GM23338 (cell line): ENCODE results near the gene MKX. TPM values are rescaled to one million over a fixed set of nuclear protein-coding genes. Genes with fewer than 3 reads are reported as not detected.

Source experiments
- ATAC-seq: fragments of 200-7000 bp; cut with Tn5 transposase; 3 replicates; pipeline ENCODE4 v1.9.1; 2020
- DNase-seq: peaks from one replicate; pipeline ENCODE4 v3.0.0-alpha.2; 2015; ENCODE audit warnings: low spot score
- H2AFZ ChIP-seq: fragments of 200-600 bp; sonication (generic); 2 replicates; pipeline ENCODE4 v1.8.0; 2016; ENCODE audit warnings: antibody characterized with exemption, mild to moderate bottlenecking, moderate library complexity
- H3F3A ChIP-seq: fragments of 200-600 bp; sonication (generic); replicated peaks from 2 replicates; pipeline ENCODE4 v1.8.0; 2017; ENCODE audit warnings: antibody characterized with exemption, mixed run types, low read depth
- H3K27ac ChIP-seq: fragments of 200-600 bp; sonication (generic); 2 replicates; pipeline ENCODE4 v1.6.1; 2016; ENCODE audit warnings: low read depth
- H3K27me3 ChIP-seq: fragments of 200-600 bp; sonication (generic); 2 replicates; pipeline ENCODE4 v1.8.0; 2016; ENCODE audit warnings: mild to moderate bottlenecking, mixed run types, moderate library complexity; ENCODE audit not compliant: insufficient read depth
- H3K36me3 ChIP-seq: fragments of 200-600 bp; sonication (generic); 2 replicates; pipeline ENCODE4 v1.8.0; 2016; ENCODE audit warnings: mild to moderate bottlenecking; ENCODE audit not compliant: insufficient read depth
- H3K4me1 ChIP-seq: fragments of 200-600 bp; sonication (generic); 2 replicates; pipeline ENCODE4 v1.8.0; 2016; ENCODE audit warnings: mild to moderate bottlenecking, moderate library complexity; ENCODE audit not compliant: insufficient read depth
- H3K4me2 ChIP-seq: fragments of 200-600 bp; sonication (generic); 2 replicates; pipeline ENCODE4 v1.7.1; 2017; ENCODE audit warnings: mixed run types
- H3K4me3 ChIP-seq: fragments of 200-600 bp; sonication (generic); 2 replicates; pipeline ENCODE4 v1.6.1; 2016; ENCODE audit warnings: mixed run types
- H3K79me2 ChIP-seq: fragments of 200-600 bp; sonication (generic); replicated peaks from 2 replicates; pipeline ENCODE4 v1.8.0; 2017; ENCODE audit warnings: mild to moderate bottlenecking; ENCODE audit not compliant: insufficient read depth
- H3K9me2 ChIP-seq: fragments of 200-600 bp; sonication (generic); 2 replicates; pipeline ENCODE4 v1.8.0; 2017; ENCODE audit not compliant: insufficient read depth
- H4K20me1 ChIP-seq: fragments of 200-600 bp; sonication (generic); replicated peaks from 2 replicates; pipeline ENCODE4 v1.8.0; 2017; ENCODE audit warnings: mild to moderate bottlenecking; ENCODE audit not compliant: insufficient read depth
- H3K27ac Mint-ChIP-seq: 2 replicates; pipeline ENCODE4 v1.8.0; 2020; ENCODE audit warnings: inconsistent platforms, mild to moderate bottlenecking, moderate library complexity, mixed read lengths
- H3K27me3 Mint-ChIP-seq: 3 replicates; pipeline ENCODE4 v1.8.0; 2022; ENCODE audit warnings: low read depth, mild to moderate bottlenecking, moderate library complexity, mixed read lengths, inconsistent platforms; ENCODE audit not compliant: insufficient read depth, poor library complexity
- H3K36me3 Mint-ChIP-seq: 3 replicates; pipeline ENCODE4 v1.8.0; 2021; ENCODE audit warnings: low read depth, mild to moderate bottlenecking, inconsistent platforms, moderate library complexity, mixed read lengths
- H3K4me1 Mint-ChIP-seq: 3 replicates; pipeline ENCODE4 v1.8.0; 2020; ENCODE audit warnings: mild to moderate bottlenecking, inconsistent platforms, mixed read lengths
- H3K4me3 Mint-ChIP-seq: 3 replicates; pipeline ENCODE4 v1.8.0; 2021; ENCODE audit warnings: moderate library complexity, mild to moderate bottlenecking, inconsistent platforms, mixed read lengths
- H3K9me3 Mint-ChIP-seq: 3 replicates; pipeline ENCODE4 v1.8.0; 2020; ENCODE audit warnings: moderate library complexity, mild to moderate bottlenecking, inconsistent platforms, mixed read lengths
- CREB1 ChIP-seq: fragments of 250-450 bp; sonication (Bioruptor Pico); IDR thresholded peaks from 2 replicates; pipeline ENCODE4 v1.5.0; 2020; ENCODE audit warnings: low read depth, mild to moderate bottlenecking, moderate library complexity
- CTCF ChIP-seq, 2 experiments: fragments of 200-600 bp in 1 of 2; sonication (generic) in 1 of 2; conservative IDR thresholded peaks; 2 replicates each; pipeline versions ENCODE4 v1.5.1 to v1.6.1; 2016 to 2017; ENCODE audit warnings: antibody characterized with exemption in 2 of 2, low read depth in 2 of 2, mild to moderate bottlenecking in 2 of 2, moderate library complexity in 1 of 2
- ETS1 ChIP-seq: IDR thresholded peaks from 2 replicates; pipeline ENCODE4 v1.6.1; 2016; ENCODE audit warnings: antibody characterized with exemption
- JUNB ChIP-seq: IDR thresholded peaks from one replicate; pipeline ENCODE4 v1.6.1; 2016; ENCODE audit warnings: antibody characterized with exemption; ENCODE audit not compliant: unreplicated experiment
- POLR2AphosphoS5 ChIP-seq: IDR thresholded peaks from 2 replicates; pipeline ENCODE4 v1.6.1; 2016; ENCODE audit warnings: antibody characterized with exemption, low read depth
- REST ChIP-seq: IDR thresholded peaks from one replicate; pipeline ENCODE4 v1.6.1; 2018; ENCODE audit warnings: antibody characterized with exemption; ENCODE audit not compliant: unreplicated experiment
- STAT1 ChIP-seq: IDR thresholded peaks from one replicate; pipeline ENCODE4 v1.6.1; 2016; ENCODE audit warnings: antibody characterized with exemption; ENCODE audit not compliant: unreplicated experiment
- polyA plus RNA-seq: library from polyadenylated mRNA; unstranded; fragments of >200 nt; fragmentation: Nextera tagmentation; extraction: Ambion mirVana; gene quantifications from 2 replicates; pipeline ENCODE4 v1.2.1, GENCODE V29; 2016
- total RNA-seq: library from RNA; depleted of rRNA; stranded (reverse); fragments of >200 nt; shearing (Covaris generic); gene quantifications from 2 replicates; pipeline ENCODE4 v1.2.3, GENCODE V29; 2014

MKX gene
- total and polyA plus RNA-seq, 2 experiments from 2014 or later, result 0.66 to 0.97 TPM

GRCh38 chr10:27628621-27629020 is 117.0 kb downstream of the MKX start (continued):
- no peak for TF ChIP-seq CTCF (conservative IDR thresholded peaks at IDR 0.05; ENCODE audit: low read depth in 2 of 2)

GRCh38 chr10:27626890-27627289 is 118.7 kb downstream of the MKX start:
- no peak overlapping the region for H3K27ac Mint-ChIP-seq

More at GRCh38 chr10:27626890-27627289, 118.7 kb downstream of the MKX start:
- ATAC-seq (no peak), DNase-seq (no peak)
- Histone ChIP-seq H3K27me3 (no peaks in the 10 kb centered on the region), H4K20me1 (no peaks in the 10 kb centered on the region), H3K9me2 (0 out of 2 replicates have a peak, but pooled peaks cover 6% of the 10 kb centered on the region), H3K4me3 (no peak overlapping the region), H3K4me1 (peaks cover 22% of the 10 kb centered on the region), H3K79me2 (no peaks in the 10 kb centered on the region), H3F3A (no peaks in the 10 kb centered on the region), H3K36me3 (no peaks in the 10 kb centered on the region), H2AFZ (peak overlapping the region; percentile 84), H3K27ac (no peak overlapping the region), H3K4me2 (no peak overlapping the region)
- no peak for TF ChIP-seq POLR2AphosphoS5
- TF ChIP-seq CREB1 (CRISPR knock-in tag), result no peak
- no peak for TF ChIP-seq REST
- TF ChIP-seq CTCF (conservative IDR thresholded peaks at IDR 0.05; ENCODE audit: low read depth in 2 of 2), result no peak
- no peak for TF ChIP-seq STAT1
- no peak for TF ChIP-seq JUNB
- no peak for TF ChIP-seq ETS1
- H3K9me3 Mint-ChIP-seq, result no peaks in the 10 kb centered on the region
- peaks cover 35% of the 10 kb centered on the region for H3K4me1 Mint-ChIP-seq
- H3K27me3 Mint-ChIP-seq, result peaks cover 8% of the 10 kb centered on the region
- H3K4me3 Mint-ChIP-seq, result no peak overlapping the region
- no peaks in the 10 kb centered on the region for H3K36me3 Mint-ChIP-seq
